GM12865 (cell line): ENCODE results near the gene GCNA.
A peak's percentile ranks its signal among the peaks of the same experiment; 100 is the strongest.

Source experiments
- DNase-seq: peaks from one replicate; pipeline ENCODE4 v3.0.0; 2010; ENCODE audit warnings: low read depth
- H3K4me3 ChIP-seq: 2 replicates; pipeline ENCODE4 v1.5.1; 2011; ENCODE audit warnings: mild to moderate bottlenecking, low read depth, low read length, control low read depth
- TF ChIP-seq, protein P1 (sequence below): IDR thresholded peaks from 2 replicates; pipeline ENCODE4 v1.5.1; 2011; ENCODE audit warnings: low read length, control low read depth, low read depth, inconsistent platforms; ENCODE audit not compliant: insufficient read depth; ENCODE audit errors: missing control alignments

GCNA gene

DNA sequence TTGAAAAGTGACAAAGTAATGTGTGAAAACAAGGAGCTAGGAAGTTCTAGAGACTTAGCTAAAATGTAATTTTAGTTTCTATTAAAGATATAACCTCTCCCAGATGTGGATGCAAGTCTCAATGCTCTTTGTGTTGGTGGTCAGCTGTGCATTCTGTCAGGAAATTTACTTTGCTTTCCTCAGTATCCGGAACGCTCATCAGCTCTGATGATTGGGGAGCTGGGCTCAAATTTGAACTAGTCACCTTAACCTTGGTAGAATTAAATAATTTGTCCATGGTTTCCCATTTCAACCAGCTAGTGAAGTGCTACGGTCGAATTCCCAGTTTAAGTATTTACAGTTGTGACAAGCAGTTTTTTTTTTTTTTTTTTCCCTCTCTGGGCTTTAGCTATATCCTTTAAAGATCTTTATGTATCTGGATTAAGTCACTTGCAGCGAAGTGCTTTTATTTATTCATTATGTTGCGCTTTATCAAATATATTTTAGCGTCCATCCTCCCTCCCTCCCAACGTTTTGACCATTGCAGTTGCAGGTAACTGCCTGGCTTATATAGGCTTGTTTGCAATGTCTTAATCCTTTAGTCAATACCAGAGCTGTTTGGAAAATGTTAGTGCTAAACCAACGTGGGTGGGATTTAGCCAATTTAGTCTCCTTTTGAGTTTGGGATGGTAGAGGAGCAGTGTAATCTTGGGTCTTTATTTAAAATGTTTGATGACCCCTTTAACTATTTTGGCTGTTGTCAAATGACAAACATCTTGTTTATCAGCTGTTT, 43.3 kb upstream of the GCNA start:
- no peak for DNase-seq
- TF ChIP-seq, protein P1, sequence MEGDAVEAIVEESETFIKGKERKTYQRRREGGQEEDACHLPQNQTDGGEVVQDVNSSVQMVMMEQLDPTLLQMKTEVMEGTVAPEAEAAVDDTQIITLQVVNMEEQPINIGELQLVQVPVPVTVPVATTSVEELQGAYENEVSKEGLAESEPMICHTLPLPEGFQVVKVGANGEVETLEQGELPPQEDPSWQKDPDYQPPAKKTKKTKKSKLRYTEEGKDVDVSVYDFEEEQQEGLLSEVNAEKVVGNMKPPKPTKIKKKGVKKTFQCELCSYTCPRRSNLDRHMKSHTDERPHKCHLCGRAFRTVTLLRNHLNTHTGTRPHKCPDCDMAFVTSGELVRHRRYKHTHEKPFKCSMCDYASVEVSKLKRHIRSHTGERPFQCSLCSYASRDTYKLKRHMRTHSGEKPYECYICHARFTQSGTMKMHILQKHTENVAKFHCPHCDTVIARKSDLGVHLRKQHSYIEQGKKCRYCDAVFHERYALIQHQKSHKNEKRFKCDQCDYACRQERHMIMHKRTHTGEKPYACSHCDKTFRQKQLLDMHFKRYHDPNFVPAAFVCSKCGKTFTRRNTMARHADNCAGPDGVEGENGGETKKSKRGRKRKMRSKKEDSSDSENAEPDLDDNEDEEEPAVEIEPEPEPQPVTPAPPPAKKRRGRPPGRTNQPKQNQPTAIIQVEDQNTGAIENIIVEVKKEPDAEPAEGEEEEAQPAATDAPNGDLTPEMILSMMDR = no peak
- peak overlapping the region; percentile 85 for H3K4me3 ChIP-seq

DNA sequence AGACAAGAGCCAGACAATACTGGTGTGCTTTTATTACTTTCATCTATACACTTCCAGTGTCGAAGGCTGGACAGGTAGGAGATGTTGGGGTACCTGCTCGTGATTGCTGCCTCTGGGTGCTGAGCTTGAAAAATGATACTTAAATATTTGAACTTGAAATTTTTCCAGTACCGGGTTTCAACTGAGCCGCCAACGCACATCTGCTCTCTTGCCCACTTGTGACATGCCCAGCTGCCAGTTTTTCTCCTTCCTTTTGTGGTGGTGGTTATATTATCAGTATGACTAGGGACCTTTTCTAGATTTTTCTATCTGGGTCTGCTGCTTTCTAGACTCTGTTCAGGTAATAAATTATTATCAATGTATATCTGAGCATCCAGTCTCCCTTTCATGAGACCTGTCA, 42.0 kb upstream of the GCNA start:
- H3K4me3 ChIP-seq = peak overlapping the region; percentile 85
- DNase-seq = peak; percentile 31
- TF ChIP-seq, protein P1 = no peak

DNA sequence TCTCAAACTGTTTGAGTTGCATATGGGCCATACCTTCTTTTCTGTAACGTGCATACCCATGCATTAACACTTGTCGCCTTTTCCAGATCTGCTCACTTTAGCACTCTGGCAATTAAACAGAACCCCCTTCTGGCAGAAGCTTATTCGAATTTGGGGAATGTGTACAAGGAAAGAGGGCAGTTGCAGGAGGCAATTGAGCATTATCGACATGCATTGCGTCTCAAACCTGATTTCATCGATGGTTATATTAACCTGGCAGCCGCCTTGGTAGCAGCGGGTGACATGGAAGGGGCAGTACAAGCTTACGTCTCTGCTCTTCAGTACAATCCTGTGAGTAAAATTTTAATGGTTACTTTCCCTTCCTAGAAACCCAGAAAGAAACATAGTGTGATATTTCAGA, 40.5 kb upstream of the GCNA start:
- TF ChIP-seq, protein P1 = no peak
- no peak overlapping the region for H3K4me3 ChIP-seq
- DNase-seq = no peak

DNA sequence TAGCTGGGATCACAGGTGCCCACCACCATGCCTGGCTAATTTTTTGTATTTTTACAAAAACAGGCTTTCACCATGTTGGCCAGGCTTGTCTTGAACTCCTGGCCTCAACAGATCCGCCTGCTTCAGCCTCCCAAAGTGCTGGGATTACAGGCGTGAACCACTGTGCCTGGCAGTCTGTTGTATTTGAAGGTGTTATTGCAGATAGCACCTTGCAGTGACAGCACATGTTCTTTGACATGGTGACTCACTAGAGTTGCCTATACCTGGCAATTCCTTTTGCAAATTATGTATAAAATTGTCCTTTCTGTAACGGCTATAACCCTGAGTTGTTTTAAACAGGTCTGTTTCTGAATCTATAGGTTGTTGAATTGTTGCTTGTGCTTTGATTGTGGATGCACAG, 37.4 kb upstream of the GCNA start:
- no peak overlapping the region for H3K4me3 ChIP-seq
- no peak for DNase-seq
- TF ChIP-seq, protein P1 = no peak

DNA sequence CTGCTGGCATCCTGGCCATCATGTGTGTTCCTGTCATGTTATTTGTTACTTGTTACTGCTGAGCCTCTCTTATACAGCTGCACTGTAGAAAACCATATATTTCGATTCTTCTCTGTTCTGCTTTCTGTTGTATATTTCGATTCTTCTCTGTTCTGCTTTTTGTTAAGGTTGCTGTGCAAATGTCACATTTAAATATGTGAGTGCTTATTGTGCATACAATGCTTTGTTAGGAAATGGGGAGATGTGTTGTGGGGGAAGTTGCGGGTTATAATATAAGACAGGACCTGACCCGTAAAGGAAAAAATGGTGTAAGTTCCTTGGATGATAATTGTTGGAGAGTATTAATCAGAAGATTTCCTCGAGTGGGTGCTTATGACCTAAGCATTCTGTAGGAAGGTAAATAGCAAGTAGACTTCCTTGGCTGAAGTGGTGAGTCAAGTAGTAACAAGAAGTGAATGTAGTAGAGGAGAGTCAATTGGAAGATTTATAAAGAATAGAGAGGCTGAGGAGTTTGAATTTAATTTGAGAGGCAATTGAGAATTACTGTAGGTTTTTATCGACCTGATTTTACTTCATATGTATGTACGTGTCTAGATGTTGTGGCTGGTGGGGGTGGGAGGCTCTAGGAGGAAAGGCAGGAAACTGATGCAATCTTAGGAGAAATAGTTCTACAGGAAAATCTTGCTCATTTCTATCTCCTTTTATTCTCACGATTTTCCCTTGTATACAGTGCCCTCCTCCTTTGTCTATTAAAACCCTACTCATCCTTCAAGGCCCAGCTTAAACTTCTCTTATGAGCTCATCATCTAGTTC, 36.8 kb upstream of the GCNA start:
- H3K4me3 ChIP-seq = peak overlapping the region; percentile 21; the same call in 1 of the 2 replicates
- DNase-seq = peak; percentile 56
- TF ChIP-seq, protein P1 = no peak

DNA sequence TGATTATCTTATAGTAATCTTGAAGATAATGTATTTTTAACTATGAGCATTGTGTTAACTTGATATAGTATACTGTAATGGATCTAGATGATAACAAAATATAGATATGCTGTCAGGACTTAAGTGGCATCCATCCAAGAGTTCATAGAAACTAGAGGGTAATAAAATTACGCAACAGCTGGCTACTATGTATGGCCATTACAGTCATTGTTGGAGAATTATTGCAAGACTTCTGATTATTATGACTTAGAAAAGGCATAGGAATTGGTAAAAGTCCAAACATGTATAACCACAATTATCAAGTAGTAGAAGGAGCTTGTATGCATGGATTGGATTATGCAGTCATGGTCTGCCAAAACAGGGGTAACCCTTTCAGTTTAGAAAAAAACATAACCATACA, 35.8 kb upstream of the GCNA start:
- DNase-seq = no peak
- TF ChIP-seq, protein P1 = no peak
- H3K4me3 ChIP-seq = no peak overlapping the region
